GM12873 (cell line): ENCODE results near the gene COL13A1.

Experiments used
- CTCF ChIP-seq: IDR thresholded peaks from 2 replicates; pipeline ENCODE4 v1.5.1; 2012; ENCODE audit warnings: low read depth, mild to moderate bottlenecking, moderate library complexity, low read length, control low read depth; ENCODE audit not compliant: insufficient read depth; ENCODE audit errors: missing control alignments

COL13A1 gene

GRCh38 chr10:69890065-69890847 lies 88.5 kb downstream of the COL13A1 start:
- no peak for TF ChIP-seq CTCF

- TF ChIP-seq CTCF: no peak
Observed at GRCh38 chr10:69891057-69891617, 89.4 kb downstream of the COL13A1 start.

DNA sequence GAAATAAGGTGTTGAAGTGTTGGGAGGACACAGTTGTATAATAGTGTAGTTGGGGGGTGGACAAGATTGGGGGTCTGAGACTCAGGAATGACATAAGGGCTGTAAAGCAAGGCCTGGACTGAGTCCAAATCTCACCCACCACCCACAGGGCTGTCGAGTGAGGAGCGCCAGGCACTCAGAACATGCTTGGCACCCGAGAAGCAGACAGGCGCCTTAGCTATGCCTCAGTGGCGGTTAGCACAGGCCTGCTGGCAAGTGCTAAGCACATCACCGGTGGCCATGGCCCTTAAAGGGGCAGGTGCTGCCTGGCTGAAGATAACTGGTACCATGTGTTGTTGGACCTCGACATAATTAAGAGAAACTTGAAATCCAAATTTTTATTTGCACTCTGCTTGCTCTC lies 90.7 kb downstream of the COL13A1 start:
- no peak for TF ChIP-seq CTCF

- no peak for TF ChIP-seq CTCF
Observed at GRCh38 chr10:69892816-69893215, 91.1 kb downstream of the COL13A1 start.

- no peak for TF ChIP-seq CTCF
Observed at GRCh38 chr10:69893271-69893900, 91.7 kb downstream of the COL13A1 start.

DNA sequence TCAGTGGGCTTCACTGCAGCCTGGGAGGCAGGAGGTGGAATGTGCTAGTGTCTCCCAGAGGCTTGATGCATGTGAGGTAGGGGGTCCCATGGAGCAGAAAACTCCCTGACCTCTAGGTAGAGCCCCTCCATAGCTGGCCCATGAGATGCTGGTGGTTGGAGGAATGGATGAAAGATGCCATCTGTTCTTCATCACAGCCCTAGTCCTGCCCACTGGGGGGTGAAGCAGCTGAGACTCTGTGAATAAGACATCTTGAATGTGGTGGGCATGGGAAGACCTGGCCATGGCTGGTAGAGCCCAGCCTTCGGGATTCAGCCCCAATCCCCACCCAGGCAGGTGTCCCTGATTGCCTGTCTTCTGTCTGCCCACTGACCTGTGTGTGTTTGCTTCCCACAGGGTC lies 92.5 kb downstream of the COL13A1 start:
- no peak for TF ChIP-seq CTCF

GRCh38 chr10:69895759-69896158 lies 94.1 kb downstream of the COL13A1 start:
- no peak for TF ChIP-seq CTCF
